K562 (cell line): ENCODE results near the gene CCL5. TPM values are rescaled to one million over a fixed set of nuclear protein-coding genes. Genes with fewer than 3 reads are reported as not detected.

Experiments
- CHD2 ChIP-seq: IDR thresholded peaks from 2 replicates; pipeline ENCODE4 v1.6.1; 2011; ENCODE audit warnings: low read depth, low read length
- MIER1 ChIP-seq: fragments of 450-650 bp; IDR thresholded peaks from 2 replicates; pipeline ENCODE4 v1.6.1; 2016; ENCODE audit warnings: antibody characterized with exemption, mild to moderate bottlenecking, low read depth
- NCOA4 ChIP-seq: fragments of 450-650 bp; IDR thresholded peaks from 2 replicates; pipeline ENCODE4 v1.6.1; 2018; ENCODE audit warnings: mild to moderate bottlenecking; ENCODE audit not compliant: partially characterized antibody
- RBM25 ChIP-seq: fragments of 200-400 bp; formaldehyde crosslinking; IDR thresholded peaks from 2 replicates; pipeline ENCODE4 v1.6.1; 2018; ENCODE audit warnings: low read length, low read depth, moderate library complexity; ENCODE audit not compliant: severe bottlenecking
- RFX1 ChIP-seq: fragments of 450-650 bp; IDR thresholded peaks from 2 replicates; pipeline ENCODE4 v1.6.1; 2016; ENCODE audit warnings: mild to moderate bottlenecking, moderate library complexity
- ZBTB8A ChIP-seq: fragments of 450-650 bp; IDR thresholded peaks from 2 replicates; pipeline ENCODE4 v1.6.1; 2018; ENCODE audit warnings: mild to moderate bottlenecking, moderate library complexity; ENCODE audit not compliant: partially characterized antibody
- ZC3H11A ChIP-seq: IDR thresholded peaks from 2 replicates; pipeline ENCODE4 v1.6.1; 2012; ENCODE audit warnings: low read depth, low read length, improper control_type of control experiment
- ZNF165 ChIP-seq: fragments of 250-450 bp; sonication (Bioruptor Pico); IDR thresholded peaks from 2 replicates; pipeline ENCODE4 v1.4.0; 2020; ENCODE audit warnings: borderline replicate concordance
- ZNF77 ChIP-seq: fragments of 250-450 bp; sonication (Bioruptor Pico); IDR thresholded peaks from 2 replicates; pipeline ENCODE4 v1.5.0; 2020
- ZZZ3 ChIP-seq: fragments of 450-650 bp; IDR thresholded peaks from 2 replicates; pipeline ENCODE4 v1.6.1; 2016; ENCODE audit warnings: antibody characterized with exemption, mild to moderate bottlenecking, moderate library complexity
- polyA plus RNA-seq, 8 experiments: library from polyadenylated mRNA; depleted of rRNA in 4 of 8; stranded (reverse) in 5 of 8; unstranded in 3 of 8; fragments of >200 nt; fragmentation: Nextera tagmentation in 2 of 8; fragmentation: Illumina TruSeq in 1 of 8; extraction: Ambion mirVana in 2 of 8; extraction: Trizol in 1 of 8; gene quantifications; 2 replicates each; pipeline versions ENCODE4 v1.2.1 to v1.2.3, GENCODE V29; 2011 to 2014; ENCODE audit warnings: inconsistent platforms in 1 of 8, missing spikeins in 1 of 8
- total RNA-seq, 7 experiments: library from RNA; depleted of rRNA in 6 of 7; stranded (reverse); fragments of >200 nt in 6 of 7; fragmentation: Illumina TruSeq in 2 of 7; extraction: Trizol in 2 of 7; gene quantifications; 2 replicates each; pipeline versions ENCODE4 v1.2.1 to v1.2.3, GENCODE V29; 2011 to 2021; ENCODE audit warnings: low replicate concordance in 1 of 7
- TF ChIP-seq, protein P1 (sequence below): fragments of 450-650 bp; IDR thresholded peaks from 2 replicates; pipeline ENCODE4 v1.6.1; 2014; ENCODE audit warnings: low read depth, mild to moderate bottlenecking, moderate library complexity, borderline replicate concordance
- TF ChIP-seq, protein P2 (sequence below): sonication (generic); formaldehyde crosslinking; IDR thresholded peaks from 2 replicates; pipeline ENCODE4 v1.8.0; 2022; ENCODE audit warnings: missing genetic modification reagents, mild to moderate bottlenecking, borderline replicate concordance
- TF ChIP-seq, protein P3 (sequence below): fragments of 250-450 bp; sonication (Bioruptor Pico); IDR thresholded peaks from 2 replicates; pipeline ENCODE4 v1.4.0; 2020; ENCODE audit warnings: mild to moderate bottlenecking, moderate library complexity
- TF ChIP-seq, protein P4 (sequence below): IDR thresholded peaks from 3 replicates; pipeline ENCODE4 v1.6.1; 2011; ENCODE audit warnings: borderline replicate concordance, mild to moderate bottlenecking, moderate library complexity; ENCODE audit not compliant: insufficient read length; ENCODE audit errors: extremely low read depth

CCL5 gene
- total and polyA plus RNA-seq, 9 of the 15 experiments (the other 6 are each of a cell fraction or from before 2014, with no cell fraction given), result 0.18 to 0.59 (median 0.45) TPM; not detected in 1

DNA sequence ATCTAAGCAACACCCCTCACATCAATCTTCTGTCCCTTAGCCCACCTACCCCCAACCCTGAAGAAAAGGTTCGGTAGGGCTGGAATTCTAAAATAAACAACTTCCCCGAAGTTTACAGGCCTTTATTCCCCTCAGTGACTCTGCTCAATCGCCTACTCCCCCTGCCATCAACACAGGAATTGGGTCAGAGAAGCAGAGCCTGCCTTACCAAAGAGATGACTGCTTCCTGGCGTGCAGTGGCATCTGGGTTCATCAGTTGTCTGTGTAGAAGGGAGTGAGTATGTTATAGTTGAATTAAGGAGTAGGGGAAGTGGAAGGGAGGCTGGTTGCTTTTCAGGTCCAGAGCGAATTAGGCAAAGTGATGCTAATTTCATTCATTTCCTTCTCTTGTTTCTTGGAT is 24.2 kb downstream of the CCL5 start (continued):
- TF ChIP-seq, protein P1, sequence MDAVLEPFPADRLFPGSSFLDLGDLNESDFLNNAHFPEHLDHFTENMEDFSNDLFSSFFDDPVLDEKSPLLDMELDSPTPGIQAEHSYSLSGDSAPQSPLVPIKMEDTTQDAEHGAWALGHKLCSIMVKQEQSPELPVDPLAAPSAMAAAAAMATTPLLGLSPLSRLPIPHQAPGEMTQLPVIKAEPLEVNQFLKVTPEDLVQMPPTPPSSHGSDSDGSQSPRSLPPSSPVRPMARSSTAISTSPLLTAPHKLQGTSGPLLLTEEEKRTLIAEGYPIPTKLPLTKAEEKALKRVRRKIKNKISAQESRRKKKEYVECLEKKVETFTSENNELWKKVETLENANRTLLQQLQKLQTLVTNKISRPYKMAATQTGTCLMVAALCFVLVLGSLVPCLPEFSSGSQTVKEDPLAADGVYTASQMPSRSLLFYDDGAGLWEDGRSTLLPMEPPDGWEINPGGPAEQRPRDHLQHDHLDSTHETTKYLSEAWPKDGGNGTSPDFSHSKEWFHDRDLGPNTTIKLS, result no peak
- TF ChIP-seq ZC3H11A (no peak), RBM25 (no peak), ZBTB8A (no peak), CHD2 (no peak), ZNF165 (no peak), ZNF77 (CRISPR knock-in tag) (no peak), RFX1 (no peak), NCOA4 (no peak), MIER1 (no peak), ZZZ3 (no peak)
- TF ChIP-seq, protein P2, sequence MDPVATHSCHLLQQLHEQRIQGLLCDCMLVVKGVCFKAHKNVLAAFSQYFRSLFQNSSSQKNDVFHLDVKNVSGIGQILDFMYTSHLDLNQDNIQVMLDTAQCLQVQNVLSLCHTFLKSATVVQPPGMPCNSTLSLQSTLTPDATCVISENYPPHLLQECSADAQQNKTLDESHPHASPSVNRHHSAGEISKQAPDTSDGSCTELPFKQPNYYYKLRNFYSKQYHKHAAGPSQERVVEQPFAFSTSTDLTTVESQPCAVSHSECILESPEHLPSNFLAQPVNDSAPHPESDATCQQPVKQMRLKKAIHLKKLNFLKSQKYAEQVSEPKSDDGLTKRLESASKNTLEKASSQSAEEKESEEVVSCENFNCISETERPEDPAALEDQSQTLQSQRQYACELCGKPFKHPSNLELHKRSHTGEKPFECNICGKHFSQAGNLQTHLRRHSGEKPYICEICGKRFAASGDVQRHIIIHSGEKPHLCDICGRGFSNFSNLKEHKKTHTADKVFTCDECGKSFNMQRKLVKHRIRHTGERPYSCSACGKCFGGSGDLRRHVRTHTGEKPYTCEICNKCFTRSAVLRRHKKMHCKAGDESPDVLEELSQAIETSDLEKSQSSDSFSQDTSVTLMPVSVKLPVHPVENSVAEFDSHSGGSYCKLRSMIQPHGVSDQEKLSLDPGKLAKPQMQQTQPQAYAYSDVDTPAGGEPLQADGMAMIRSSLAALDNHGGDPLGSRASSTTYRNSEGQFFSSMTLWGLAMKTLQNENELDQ (CRISPR knock-in tag), result no peak
- TF ChIP-seq, protein P3, sequence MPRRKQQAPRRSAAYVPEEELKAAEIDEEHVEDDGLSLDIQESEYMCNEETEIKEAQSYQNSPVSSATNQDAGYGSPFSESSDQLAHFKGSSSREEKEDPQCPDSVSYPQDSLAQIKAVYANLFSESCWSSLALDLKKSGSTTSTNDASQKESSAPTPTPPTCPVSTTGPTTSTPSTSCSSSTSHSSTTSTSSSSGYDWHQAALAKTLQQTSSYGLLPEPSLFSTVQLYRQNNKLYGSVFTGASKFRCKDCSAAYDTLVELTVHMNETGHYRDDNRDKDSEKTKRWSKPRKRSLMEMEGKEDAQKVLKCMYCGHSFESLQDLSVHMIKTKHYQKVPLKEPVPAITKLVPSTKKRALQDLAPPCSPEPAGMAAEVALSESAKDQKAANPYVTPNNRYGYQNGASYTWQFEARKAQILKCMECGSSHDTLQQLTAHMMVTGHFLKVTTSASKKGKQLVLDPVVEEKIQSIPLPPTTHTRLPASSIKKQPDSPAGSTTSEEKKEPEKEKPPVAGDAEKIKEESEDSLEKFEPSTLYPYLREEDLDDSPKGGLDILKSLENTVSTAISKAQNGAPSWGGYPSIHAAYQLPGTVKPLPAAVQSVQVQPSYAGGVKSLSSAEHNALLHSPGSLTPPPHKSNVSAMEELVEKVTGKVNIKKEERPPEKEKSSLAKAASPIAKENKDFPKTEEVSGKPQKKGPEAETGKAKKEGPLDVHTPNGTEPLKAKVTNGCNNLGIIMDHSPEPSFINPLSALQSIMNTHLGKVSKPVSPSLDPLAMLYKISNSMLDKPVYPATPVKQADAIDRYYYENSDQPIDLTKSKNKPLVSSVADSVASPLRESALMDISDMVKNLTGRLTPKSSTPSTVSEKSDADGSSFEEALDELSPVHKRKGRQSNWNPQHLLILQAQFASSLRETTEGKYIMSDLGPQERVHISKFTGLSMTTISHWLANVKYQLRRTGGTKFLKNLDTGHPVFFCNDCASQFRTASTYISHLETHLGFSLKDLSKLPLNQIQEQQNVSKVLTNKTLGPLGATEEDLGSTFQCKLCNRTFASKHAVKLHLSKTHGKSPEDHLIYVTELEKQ (CRISPR knock-in tag), result no peak
- TF ChIP-seq, protein P4, sequence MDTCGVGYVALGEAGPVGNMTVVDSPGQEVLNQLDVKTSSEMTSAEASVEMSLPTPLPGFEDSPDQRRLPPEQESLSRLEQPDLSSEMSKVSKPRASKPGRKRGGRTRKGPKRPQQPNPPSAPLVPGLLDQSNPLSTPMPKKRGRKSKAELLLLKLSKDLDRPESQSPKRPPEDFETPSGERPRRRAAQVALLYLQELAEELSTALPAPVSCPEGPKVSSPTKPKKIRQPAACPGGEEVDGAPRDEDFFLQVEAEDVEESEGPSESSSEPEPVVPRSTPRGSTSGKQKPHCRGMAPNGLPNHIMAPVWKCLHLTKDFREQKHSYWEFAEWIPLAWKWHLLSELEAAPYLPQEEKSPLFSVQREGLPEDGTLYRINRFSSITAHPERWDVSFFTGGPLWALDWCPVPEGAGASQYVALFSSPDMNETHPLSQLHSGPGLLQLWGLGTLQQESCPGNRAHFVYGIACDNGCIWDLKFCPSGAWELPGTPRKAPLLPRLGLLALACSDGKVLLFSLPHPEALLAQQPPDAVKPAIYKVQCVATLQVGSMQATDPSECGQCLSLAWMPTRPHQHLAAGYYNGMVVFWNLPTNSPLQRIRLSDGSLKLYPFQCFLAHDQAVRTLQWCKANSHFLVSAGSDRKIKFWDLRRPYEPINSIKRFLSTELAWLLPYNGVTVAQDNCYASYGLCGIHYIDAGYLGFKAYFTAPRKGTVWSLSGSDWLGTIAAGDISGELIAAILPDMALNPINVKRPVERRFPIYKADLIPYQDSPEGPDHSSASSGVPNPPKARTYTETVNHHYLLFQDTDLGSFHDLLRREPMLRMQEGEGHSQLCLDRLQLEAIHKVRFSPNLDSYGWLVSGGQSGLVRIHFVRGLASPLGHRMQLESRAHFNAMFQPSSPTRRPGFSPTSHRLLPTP, result no peak
